ENCODE measurements around the gene TMEM236.

- no peak for TF ChIP-seq CTCF (IDR thresholded peaks at IDR 0.05; ENCODE audit: low read depth, low read length)
- no peak for TF ChIP-seq EZH2phosphoT487 (IDR thresholded peaks at IDR 0.05; ENCODE audit: low read depth)
These were observed 41.0 kb downstream of the TMEM236 start for GRCh38 chr10:17792991-17793390.
